HepG2 (cell line): ENCODE data around the gene RGS14. TPM values are rescaled to one million over a fixed set of nuclear protein-coding genes. Genes with fewer than 3 reads are reported as not detected.
A peak's percentile ranks its signal among the peaks of the same experiment; 100 is the strongest.

Experiments used
- BCLAF1 ChIP-seq: fragments of 450-650 bp; IDR thresholded peaks from 2 replicates; pipeline ENCODE4 v1.6.1; 2017; ENCODE audit warnings: mild to moderate bottlenecking
- FLYWCH1 ChIP-seq: sonication (generic); formaldehyde crosslinking; IDR thresholded peaks from 2 replicates; pipeline ENCODE4 v1.8.1; 2023; ENCODE audit warnings: mild to moderate bottlenecking, missing genetic modification reagents
- HNF1B ChIP-seq: sonication (generic); formaldehyde crosslinking; IDR thresholded peaks from 2 replicates; pipeline ENCODE4 v1.5.1; 2020; ENCODE audit warnings: mild to moderate bottlenecking, moderate library complexity, missing genetic modification reagents
- HNRNPL ChIP-seq: fragments of 200-400 bp; formaldehyde crosslinking; IDR thresholded peaks from 2 replicates; pipeline ENCODE4 v1.6.1; 2017; ENCODE audit warnings: mild to moderate bottlenecking, low read depth, low read length
- NR2F1 ChIP-seq, 2 experiments: fragments of 450-650 bp in 1 of 2; formaldehyde crosslinking in 1 of 2; IDR thresholded peaks; 2 replicates each; pipeline versions ENCODE4 v1.5.0 to v1.6.1; 2016 to 2020; ENCODE audit warnings: mild to moderate bottlenecking in 1 of 2, missing compliant biosample characterization in 1 of 2, missing genetic modification reagents in 1 of 2, moderate library complexity in 1 of 2
- PPARG ChIP-seq: conservative IDR thresholded peaks from 2 replicates; pipeline ENCODE4 v1.6.1; 2016; ENCODE audit warnings: missing biosample characterization, missing genetic modification reagents
- PRMT3 ChIP-seq: sonication (generic); formaldehyde crosslinking; IDR thresholded peaks from 2 replicates; pipeline ENCODE4 v1.8.1; 2022; ENCODE audit warnings: low read depth, mild to moderate bottlenecking, moderate library complexity, missing genetic modification reagents, borderline replicate concordance
- ZBTB39 ChIP-seq: sonication (generic); formaldehyde crosslinking; IDR thresholded peaks from 2 replicates; pipeline ENCODE4 v1.5.0; 2020; ENCODE audit warnings: missing genetic modification reagents
- ZFP1 ChIP-seq: IDR thresholded peaks from 2 replicates; pipeline ENCODE4 v1.6.1; 2016
- ZNF234 ChIP-seq: sonication (generic); formaldehyde crosslinking; conservative IDR thresholded peaks from 2 replicates; pipeline ENCODE4 v1.5.1; 2020; ENCODE audit warnings: mild to moderate bottlenecking, missing genetic modification reagents
- ZNF547 ChIP-seq: sonication (generic); formaldehyde crosslinking; IDR thresholded peaks from 2 replicates; pipeline ENCODE4 v1.5.1; 2020; ENCODE audit warnings: mild to moderate bottlenecking, missing genetic modification reagents
- ZNF589 ChIP-seq: sonication (generic); formaldehyde crosslinking; conservative IDR thresholded peaks from 2 replicates; pipeline ENCODE4 v1.8.0; 2022; ENCODE audit warnings: mild to moderate bottlenecking, moderate library complexity, missing genetic modification reagents
- ZNF598 ChIP-seq: sonication (generic); formaldehyde crosslinking; IDR thresholded peaks from 2 replicates; pipeline ENCODE4 v1.5.1; 2020; ENCODE audit warnings: mild to moderate bottlenecking, missing genetic modification reagents, borderline replicate concordance
- ZNF605 ChIP-seq: sonication (generic); formaldehyde crosslinking; IDR thresholded peaks from 2 replicates; pipeline ENCODE4 v1.8.0; 2022; ENCODE audit warnings: mild to moderate bottlenecking, missing genetic modification reagents
- ZNF770 ChIP-seq: sonication (generic); formaldehyde crosslinking; IDR thresholded peaks from 2 replicates; pipeline ENCODE4 v1.5.0; 2020; ENCODE audit warnings: mild to moderate bottlenecking, missing genetic modification reagents
- ZNF780A ChIP-seq: sonication (generic); formaldehyde crosslinking; IDR thresholded peaks from 2 replicates; pipeline ENCODE4 v1.8.0; 2022; ENCODE audit warnings: mild to moderate bottlenecking, missing genetic modification reagents, moderate library complexity
- ZNF883 ChIP-seq: sonication (generic); formaldehyde crosslinking; IDR thresholded peaks from 2 replicates; pipeline ENCODE4 v1.5.1; 2020; ENCODE audit warnings: mild to moderate bottlenecking, missing genetic modification reagents; ENCODE audit errors: not compliant biosample characterization
- polyA plus RNA-seq, 8 experiments: library from polyadenylated mRNA; depleted of rRNA in 3 of 8; stranded (reverse) in 7 of 8; unstranded in 1 of 8; fragments of >200 nt; fragmentation: Illumina TruSeq in 4 of 8; extraction: Trizol in 4 of 8; gene quantifications; 2 replicates each; pipeline versions ENCODE4 v1.2.1 to v1.2.3, GENCODE V29; 2011 to 2016; ENCODE audit warnings: low read depth in 4 of 8, missing spikeins in 1 of 8, mixed read lengths in 1 of 8; ENCODE audit not compliant: insufficient read depth in 1 of 8
- total RNA-seq, 5 experiments: library from RNA; depleted of rRNA; stranded (reverse); fragments of >200 nt; fragmentation: Illumina TruSeq; extraction: Trizol; gene quantifications; 2 replicates each; pipeline ENCODE4 v1.2.3, GENCODE V29; 2016; ENCODE audit warnings: low read depth in 1 of 5

RGS14 gene
- total and polyA plus RNA-seq, 2 of the 13 experiments (the other 11 are each of a cell fraction or from before 2014, with no cell fraction given): 11.1 to 17.2 TPM

GRCh38 chr5:177366528-177367322 is 9.0 kb downstream of the RGS14 start (continued):
- peak; percentile 84; the same call in 1 of the 2 replicates for TF ChIP-seq HNF1B
- no peak for TF ChIP-seq ZNF589
- no peak for TF ChIP-seq ZNF234 (CRISPR knock-in tag)
- no peak for TF ChIP-seq ZFP1 (CRISPR knock-in tag)
- peak; percentile 52 for TF ChIP-seq ZNF605 (CRISPR knock-in tag)
- TF ChIP-seq HNRNPL: 0 out of 2 replicates have a peak, but pooled peaks have one; percentile 64
- no peak for TF ChIP-seq BCLAF1
- no peak for TF ChIP-seq ZNF598
- TF ChIP-seq ZNF780A: no peak
- TF ChIP-seq NR2F1 (CRISPR knock-in tag; IDR thresholded peaks at IDR 0.05): no peak
- peak; percentile 24 for TF ChIP-seq ZNF883 (CRISPR knock-in tag)
- TF ChIP-seq ZBTB39 (CRISPR knock-in tag): no peak
- TF ChIP-seq PRMT3 (CRISPR knock-in tag): no peak
- 0 out of 2 replicates have a peak, but pooled peaks have one; percentile 11 for TF ChIP-seq PPARG (CRISPR knock-in tag)
- no peak for TF ChIP-seq FLYWCH1 (CRISPR knock-in tag)
- TF ChIP-seq ZNF770 (CRISPR knock-in tag): no peak
- TF ChIP-seq ZNF547 (CRISPR knock-in tag): 0 out of 2 replicates have a peak, but pooled peaks have one; percentile 28
